Neural progenitor cell (in vitro differentiated cells): Measurements from ENCODE around the gene PROSER3.

Experiments
- EZH2 ChIP-seq: fragments of 200-600 bp; sonication (generic); IDR thresholded peaks from 2 replicates; pipeline ENCODE4 v1.6.1; 2017; ENCODE audit warnings: antibody characterized with exemption, mild to moderate bottlenecking, moderate library complexity
- TF ChIP-seq, protein P1 (sequence below): fragments of 200-600 bp; sonication (generic); IDR thresholded peaks from 2 replicates; pipeline ENCODE4 v1.5.1; 2017; ENCODE audit warnings: antibody characterized with exemption, mild to moderate bottlenecking

DNA sequence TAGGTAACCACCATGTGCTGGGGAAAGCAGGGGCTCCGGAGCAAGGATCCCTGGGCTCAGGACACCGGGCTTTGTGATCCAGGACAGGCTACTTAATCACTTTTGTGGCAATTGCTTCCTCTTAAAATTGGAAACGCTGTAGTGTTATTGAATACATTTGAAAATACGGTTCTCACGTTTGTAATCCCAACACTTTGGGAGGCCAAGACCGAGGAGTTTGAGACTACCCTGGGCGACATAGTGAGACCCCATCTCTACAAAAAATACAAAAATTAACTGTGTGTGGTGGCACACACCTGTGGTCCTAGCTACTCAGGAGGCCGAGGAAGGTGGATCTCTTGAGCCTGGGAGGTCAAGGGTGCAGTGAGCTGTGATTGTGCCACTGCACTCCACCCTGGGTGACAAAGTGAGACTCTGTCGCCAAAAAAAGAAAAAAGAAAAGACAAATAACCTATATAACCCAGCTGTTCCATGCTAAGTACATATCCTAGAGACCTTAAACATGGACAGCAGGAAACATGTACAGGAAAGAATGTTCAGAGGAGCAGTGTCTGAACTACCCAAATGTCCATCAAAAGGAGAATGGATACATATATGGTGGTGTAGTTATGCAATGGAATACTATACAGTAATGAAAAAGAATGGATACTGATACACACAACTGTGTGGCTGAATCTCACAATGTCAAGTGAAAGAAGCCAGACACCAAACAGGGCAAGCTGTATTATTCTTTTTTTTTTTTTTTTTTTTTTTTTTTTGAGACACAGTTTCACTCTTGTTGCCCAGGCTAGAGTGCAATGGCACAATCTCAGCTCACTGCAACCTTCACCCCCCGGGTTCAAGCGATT lies 55.3 kb downstream of the PROSER3 start:
- TF ChIP-seq, protein P1, sequence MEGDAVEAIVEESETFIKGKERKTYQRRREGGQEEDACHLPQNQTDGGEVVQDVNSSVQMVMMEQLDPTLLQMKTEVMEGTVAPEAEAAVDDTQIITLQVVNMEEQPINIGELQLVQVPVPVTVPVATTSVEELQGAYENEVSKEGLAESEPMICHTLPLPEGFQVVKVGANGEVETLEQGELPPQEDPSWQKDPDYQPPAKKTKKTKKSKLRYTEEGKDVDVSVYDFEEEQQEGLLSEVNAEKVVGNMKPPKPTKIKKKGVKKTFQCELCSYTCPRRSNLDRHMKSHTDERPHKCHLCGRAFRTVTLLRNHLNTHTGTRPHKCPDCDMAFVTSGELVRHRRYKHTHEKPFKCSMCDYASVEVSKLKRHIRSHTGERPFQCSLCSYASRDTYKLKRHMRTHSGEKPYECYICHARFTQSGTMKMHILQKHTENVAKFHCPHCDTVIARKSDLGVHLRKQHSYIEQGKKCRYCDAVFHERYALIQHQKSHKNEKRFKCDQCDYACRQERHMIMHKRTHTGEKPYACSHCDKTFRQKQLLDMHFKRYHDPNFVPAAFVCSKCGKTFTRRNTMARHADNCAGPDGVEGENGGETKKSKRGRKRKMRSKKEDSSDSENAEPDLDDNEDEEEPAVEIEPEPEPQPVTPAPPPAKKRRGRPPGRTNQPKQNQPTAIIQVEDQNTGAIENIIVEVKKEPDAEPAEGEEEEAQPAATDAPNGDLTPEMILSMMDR, result no peak
- no peak for TF ChIP-seq EZH2
